Erythroblast (primary cell): ENCODE results near the gene PCDHB7.

Experiments used
- GATA1 ChIP-seq: IDR thresholded peaks from 2 replicates; pipeline ENCODE4 v1.6.1; 2011; ENCODE audit warnings: low read depth, mild to moderate bottlenecking, control low read depth, low read length, moderate library complexity
- POLR2A ChIP-seq: IDR thresholded peaks from 2 replicates; pipeline ENCODE4 v1.6.1; 2011; ENCODE audit warnings: mild to moderate bottlenecking, low read length

GRCh38 chr5:141223112-141223783 is 50.8 kb downstream of the PCDHB7 start, which contains the start of gene PCDHB14:
- no peak for TF ChIP-seq POLR2A
- no peak for TF ChIP-seq GATA1
